ENCODE data around the gene MYO15A. TPM values are rescaled to one million over a fixed set of nuclear protein-coding genes. Genes with fewer than 3 reads are reported as not detected.

MYO15A gene
- total and polyA plus RNA-seq, 12 donors = 0.44 to 3.5 (median 0.88) TPM; not detected in 2

- Histone ChIP-seq H3K4me3 (no peak overlapping the region), H3K4me1 (replicated peaks in 1 of 2) (no peaks in the 10 kb centered on the region), H3K9me3 (replicated peaks in 1 of 3) (no peaks in the 10 kb centered on the region), H3K27me3 (no peaks in the 10 kb centered on the region), H3K27ac (no peak overlapping the region), H3K36me3 (replicated peaks in 1 of 2) (peaks cover 0 to 65% of the 10 kb centered on the region in 2 donors)
- no peak for DNase-seq
- TF ChIP-seq CTCF (IDR thresholded peaks at IDR 0.05) = no peak
- TF ChIP-seq POLR2A (IDR thresholded peaks at IDR 0.05) = no peak
- 90 to 98% (median 94%) methylated on average over 3 to 14 of the region's 14 CpGs for WGBS, 4 donors
- intact Hi-C loops (cut with DNase I) = no loop called here
Observed at GRCh38 chr17:18099516-18099915, 9.0 kb upstream of the MYO15A start.

- Histone ChIP-seq H3K9me3 (replicated peaks in 1 of 3) (no peaks in the 10 kb centered on the region), H3K4me3 (no peak overlapping the region), H3K36me3 (replicated peaks in 1 of 2) (peaks cover 0 to 57% of the 10 kb centered on the region in 2 donors), H3K27ac (no peak overlapping the region), H3K4me1 (replicated peaks in 1 of 2) (no peaks in the 10 kb centered on the region), H3K27me3 (no peaks in the 10 kb centered on the region)
- intact Hi-C loops (cut with DNase I) = no loop called here
- WGBS, 4 donors = 77 to 87% (median 81%) methylated on average over 7 to 10 of the region's 10 CpGs
- TF ChIP-seq CTCF (IDR thresholded peaks at IDR 0.05) = no peak
- TF ChIP-seq POLR2A (IDR thresholded peaks at IDR 0.05) = no peak
- no peak for DNase-seq
Observed at GRCh38 chr17:18100616-18101015, 7.9 kb upstream of the MYO15A start.

GRCh38 chr17:18101828-18102227 lies 6.7 kb upstream of the MYO15A start:
- Histone ChIP-seq H3K27ac (no peak overlapping the region), H3K9me3 (replicated peaks in 1 of 3) (no peaks in the 10 kb centered on the region), H3K27me3 (no peaks in the 10 kb centered on the region), H3K36me3 (replicated peaks in 1 of 2) (peaks cover 0 to 46% of the 10 kb centered on the region in 2 donors), H3K4me3 (no peak overlapping the region), H3K4me1 (replicated peaks in 1 of 2) (no peaks in the 10 kb centered on the region)
- no peak for TF ChIP-seq POLR2A (IDR thresholded peaks at IDR 0.05)
- no peak for TF ChIP-seq CTCF (IDR thresholded peaks at IDR 0.05)
- 73 to 83% (median 78%) methylated on average over 4 to 9 of the region's 9 CpGs for WGBS, 4 donors
- no peak for DNase-seq
- intact Hi-C loops (cut with DNase I) = no loop called here

- no peak overlapping the region for H3K4me3 ChIP-seq
- WGBS, 4 donors = 79 to 87% (median 86%) methylated on average over 2 to 3 of the region's 3 CpGs
- TF ChIP-seq CTCF (IDR thresholded peaks at IDR 0.05) (no peak), POLR2A (IDR thresholded peaks at IDR 0.05) (no peak)
Observed at GRCh38 chr17:18102640-18103039, 5.9 kb upstream of the MYO15A start.

More at GRCh38 chr17:18102640-18103039, 5.9 kb upstream of the MYO15A start:
- no peaks in the 10 kb centered on the region for H3K4me1 ChIP-seq (replicated peaks in 1 of 2)
- no peaks in the 10 kb centered on the region for H3K27me3 ChIP-seq
- peaks cover 0 to 42% of the 10 kb centered on the region in 2 donors for H3K36me3 ChIP-seq (replicated peaks in 1 of 2)
- H3K27ac ChIP-seq = no peak overlapping the region
- H3K9me3 ChIP-seq (replicated peaks in 1 of 3) = no peaks in the 10 kb centered on the region
- no peak for DNase-seq
- intact Hi-C loops (cut with DNase I) = no loop called here

All from adrenal gland (tissue), 12 donors.